ENCODE results near the gene SETBP1. TPM values are rescaled to one million over a fixed set of nuclear protein-coding genes. Genes with fewer than 3 reads are reported as not detected.

Gene SETBP1
- polyA plus RNA-seq, 2 donors: 1.5 to 1.6 TPM

DNA sequence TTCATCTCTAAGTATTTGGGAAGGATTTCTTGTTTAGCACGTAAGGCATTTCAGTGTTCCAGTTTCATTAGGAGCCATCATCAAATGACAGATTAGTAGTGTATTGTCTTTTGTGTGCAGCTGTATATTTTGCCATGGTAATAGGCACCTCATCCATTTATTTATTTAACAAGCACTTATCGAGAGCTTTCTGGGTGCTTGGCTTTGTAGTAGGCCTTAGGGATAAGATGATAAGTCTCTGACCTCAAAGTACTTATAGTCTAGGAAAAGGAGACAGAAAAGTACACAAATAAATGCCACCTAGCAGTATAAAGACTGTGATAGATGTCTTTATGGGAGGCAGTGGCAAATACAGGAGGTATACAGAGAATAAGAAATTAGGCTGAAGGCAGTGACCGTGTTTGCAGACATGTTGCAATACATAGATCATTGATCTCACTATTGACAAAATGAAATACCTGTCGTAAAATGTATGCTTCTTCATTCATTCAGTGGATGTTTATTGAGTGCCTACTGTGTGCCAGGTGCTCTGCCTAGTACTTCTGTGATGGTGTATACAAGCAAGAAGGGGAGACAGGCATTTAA is 265.9 kb downstream of the SETBP1 start:
- H3K9me3 ChIP-seq (ENCODE audit: control insufficient read depth in 2 of 2, insufficient read depth in 1 of 2, low read depth in 1 of 2, low read length in 1 of 2): no peaks in the 10 kb centered on the region
- H3K27ac ChIP-seq (ENCODE audit: low read depth in 2 of 2, low read length in 1 of 2): no peak overlapping the region
- no peaks in the 10 kb centered on the region for H3K27me3 ChIP-seq (ENCODE audit: control insufficient read depth in 1 of 2, insufficient read depth in 2 of 2, low read length in 2 of 2)
- WGBS, 2 donors: 77 to 86% methylated on average over 4 of the region's 4 CpGs
- H3K4me3 ChIP-seq (ENCODE audit: low read depth in 1 of 2, low read length in 2 of 2): no peak overlapping the region
- H3K4me1 ChIP-seq (ENCODE audit: control insufficient read depth in 2 of 2, insufficient read depth in 2 of 2, low read length in 1 of 2): peaks cover 0 to 3% of the 10 kb centered on the region in 2 donors
- peaks cover 3 to 5% of the 10 kb centered on the region in 2 donors for H3K36me3 ChIP-seq (ENCODE audit: control insufficient read depth in 2 of 2, insufficient read depth in 2 of 2, low read length in 1 of 2)

DNA sequence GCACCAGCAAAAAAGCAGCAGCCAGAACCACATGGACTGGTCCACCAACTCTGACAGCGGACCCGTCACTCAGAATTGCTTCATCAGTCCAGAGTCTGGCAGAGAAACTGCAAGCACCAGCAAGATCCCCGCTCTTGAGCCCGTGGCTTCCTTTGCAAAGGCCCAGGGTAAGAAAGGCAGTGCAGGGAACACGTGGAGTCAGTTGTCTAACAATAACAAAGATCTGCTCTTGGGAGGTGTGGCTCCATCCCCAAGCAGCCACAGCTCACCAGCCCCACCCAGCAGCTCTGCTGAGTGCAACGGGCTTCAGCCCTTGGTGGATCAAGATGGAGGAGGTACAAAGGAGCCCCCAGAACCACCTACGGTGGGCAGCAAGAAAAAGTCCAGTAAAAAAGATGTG is 269.3 kb downstream of the SETBP1 start:
- H3K27ac ChIP-seq (ENCODE audit: low read depth in 2 of 2, low read length in 1 of 2): no peak overlapping the region
- peaks cover 3 to 5% of the 10 kb centered on the region in 2 donors for H3K36me3 ChIP-seq (ENCODE audit: control insufficient read depth in 2 of 2, insufficient read depth in 2 of 2, low read length in 1 of 2)
- peaks cover 0 to 3% of the 10 kb centered on the region in 2 donors for H3K4me1 ChIP-seq (ENCODE audit: control insufficient read depth in 2 of 2, insufficient read depth in 2 of 2, low read length in 1 of 2)
- WGBS, 2 donors: 88 to 91% methylated on average over 7 of the region's 7 CpGs
- no peaks in the 10 kb centered on the region for H3K27me3 ChIP-seq (ENCODE audit: control insufficient read depth in 1 of 2, insufficient read depth in 2 of 2, low read length in 2 of 2)
- no peaks in the 10 kb centered on the region for H3K9me3 ChIP-seq (ENCODE audit: control insufficient read depth in 2 of 2, insufficient read depth in 1 of 2, low read depth in 1 of 2, low read length in 1 of 2)
- no peak overlapping the region for H3K4me3 ChIP-seq (ENCODE audit: low read depth in 1 of 2, low read length in 2 of 2)

DNA sequence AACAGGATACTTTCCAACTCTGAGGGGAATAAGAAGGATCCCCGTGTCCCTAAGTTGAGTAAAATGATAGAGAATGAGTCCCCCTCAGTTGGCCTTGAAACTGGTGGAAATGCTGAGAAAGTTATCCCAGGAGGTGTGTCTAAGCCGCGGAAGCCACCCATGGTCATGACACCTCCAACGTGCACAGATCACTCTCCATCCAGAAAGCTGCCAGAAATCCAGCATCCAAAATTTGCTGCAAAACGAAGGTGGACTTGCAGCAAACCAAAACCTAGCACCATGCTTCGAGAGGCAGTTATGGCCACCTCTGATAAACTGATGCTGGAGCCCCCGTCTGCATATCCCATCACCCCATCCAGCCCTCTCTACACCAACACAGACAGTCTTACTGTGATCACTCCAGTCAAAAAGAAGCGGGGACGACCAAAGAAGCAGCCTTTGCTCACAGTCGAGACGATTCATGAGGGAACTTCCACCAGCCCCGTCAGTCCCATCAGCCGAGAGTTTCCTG is 270.1 kb downstream of the SETBP1 start:
- H3K27me3 ChIP-seq (ENCODE audit: control insufficient read depth in 1 of 2, insufficient read depth in 2 of 2, low read length in 2 of 2): no peaks in the 10 kb centered on the region
- H3K36me3 ChIP-seq (ENCODE audit: control insufficient read depth in 2 of 2, insufficient read depth in 2 of 2, low read length in 1 of 2): peaks cover 3 to 5% of the 10 kb centered on the region in 2 donors
- WGBS, 2 donors: 95 to 96% methylated on average over 13 of the region's 13 CpGs
- H3K9me3 ChIP-seq (ENCODE audit: control insufficient read depth in 2 of 2, insufficient read depth in 1 of 2, low read depth in 1 of 2, low read length in 1 of 2): no peaks in the 10 kb centered on the region
- H3K27ac ChIP-seq (ENCODE audit: low read depth in 2 of 2, low read length in 1 of 2): no peak overlapping the region
- no peak overlapping the region for H3K4me3 ChIP-seq (ENCODE audit: low read depth in 1 of 2, low read length in 2 of 2)
- peaks cover 0 to 3% of the 10 kb centered on the region in 2 donors for H3K4me1 ChIP-seq (ENCODE audit: control insufficient read depth in 2 of 2, insufficient read depth in 2 of 2, low read length in 1 of 2)

GRCh38 chr18:44951748-44952147 is 271.1 kb downstream of the SETBP1 start:
- H3K4me1 ChIP-seq (ENCODE audit: control insufficient read depth in 2 of 2, insufficient read depth in 2 of 2, low read length in 1 of 2): no peaks in the 10 kb centered on the region
- no peaks in the 10 kb centered on the region for H3K27me3 ChIP-seq (ENCODE audit: control insufficient read depth in 1 of 2, insufficient read depth in 2 of 2, low read length in 2 of 2)
- no peak overlapping the region for H3K27ac ChIP-seq (ENCODE audit: low read depth in 2 of 2, low read length in 1 of 2)
- no peak overlapping the region for H3K4me3 ChIP-seq (ENCODE audit: low read depth in 1 of 2, low read length in 2 of 2)
- WGBS, 2 donors: 97% methylated on average over 14 of the region's 14 CpGs
- H3K9me3 ChIP-seq (ENCODE audit: control insufficient read depth in 2 of 2, insufficient read depth in 1 of 2, low read depth in 1 of 2, low read length in 1 of 2): no peaks in the 10 kb centered on the region
- peaks cover 3 to 5% of the 10 kb centered on the region in 2 donors for H3K36me3 ChIP-seq (ENCODE audit: control insufficient read depth in 2 of 2, insufficient read depth in 2 of 2, low read length in 1 of 2)

DNA sequence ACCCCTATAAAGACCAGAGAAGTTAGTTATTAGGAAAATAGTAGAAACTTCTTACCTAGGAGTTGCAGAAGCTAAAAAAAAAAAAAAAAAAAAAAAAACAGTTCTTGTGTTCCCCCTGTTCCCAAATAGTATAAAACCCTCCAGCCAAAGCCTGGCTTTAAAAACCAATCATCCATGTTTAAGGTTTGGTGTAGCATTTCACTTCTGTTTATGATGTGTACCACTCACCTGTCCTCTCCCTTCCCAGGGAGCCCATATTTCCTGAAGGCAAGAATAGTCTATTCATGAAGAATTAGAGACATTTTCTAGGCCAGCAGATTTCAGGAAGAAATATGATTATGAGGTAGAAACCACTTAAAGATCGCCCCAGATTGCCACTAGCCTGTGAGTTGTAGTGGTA is 273.6 kb downstream of the SETBP1 start:
- no peaks in the 10 kb centered on the region for H3K27me3 ChIP-seq (ENCODE audit: control insufficient read depth in 1 of 2, insufficient read depth in 2 of 2, low read length in 2 of 2)
- no peak overlapping the region for H3K4me3 ChIP-seq (ENCODE audit: low read depth in 1 of 2, low read length in 2 of 2)
- no peaks in the 10 kb centered on the region for H3K9me3 ChIP-seq (ENCODE audit: control insufficient read depth in 2 of 2, insufficient read depth in 1 of 2, low read depth in 1 of 2, low read length in 1 of 2)
- no peak overlapping the region for H3K27ac ChIP-seq (ENCODE audit: low read depth in 2 of 2, low read length in 1 of 2)
- no peaks in the 10 kb centered on the region for H3K4me1 ChIP-seq (ENCODE audit: control insufficient read depth in 2 of 2, insufficient read depth in 2 of 2, low read length in 1 of 2)
- peaks cover 3 to 5% of the 10 kb centered on the region in 2 donors for H3K36me3 ChIP-seq (ENCODE audit: control insufficient read depth in 2 of 2, insufficient read depth in 2 of 2, low read length in 1 of 2)
- 0 to 26% methylated on average over 1 of the region's 1 CpG for WGBS, 2 donors

DNA sequence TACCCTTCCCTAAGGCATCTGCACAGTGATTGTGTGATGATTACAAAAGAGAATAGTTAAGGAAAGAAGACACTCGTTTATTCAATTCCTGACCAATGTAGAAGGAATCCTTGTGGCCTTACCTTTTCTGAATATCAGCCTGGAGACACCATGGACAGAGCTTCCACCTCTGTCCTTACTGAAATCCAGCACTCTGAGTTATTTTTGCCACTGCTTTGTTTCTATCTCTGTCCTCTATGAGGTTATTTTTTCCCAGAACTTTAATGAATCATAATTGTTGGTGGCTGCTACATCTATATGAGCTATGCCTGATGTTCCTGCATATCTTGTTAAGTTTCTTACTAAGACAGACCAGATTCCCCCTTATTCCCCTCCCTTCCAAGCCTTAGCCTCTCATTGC is 275.1 kb downstream of the SETBP1 start:
- Histone ChIP-seq H3K27ac (ENCODE audit: low read depth in 2 of 2, low read length in 1 of 2) (no peak overlapping the region), H3K36me3 (ENCODE audit: control insufficient read depth in 2 of 2, insufficient read depth in 2 of 2, low read length in 1 of 2) (no peaks in the 10 kb centered on the region), H3K9me3 (ENCODE audit: control insufficient read depth in 2 of 2, insufficient read depth in 1 of 2, low read depth in 1 of 2, low read length in 1 of 2) (no peaks in the 10 kb centered on the region), H3K27me3 (ENCODE audit: control insufficient read depth in 1 of 2, insufficient read depth in 2 of 2, low read length in 2 of 2) (no peaks in the 10 kb centered on the region), H3K4me3 (ENCODE audit: low read depth in 1 of 2, low read length in 2 of 2) (no peak overlapping the region), H3K4me1 (ENCODE audit: control insufficient read depth in 2 of 2, insufficient read depth in 2 of 2, low read length in 1 of 2) (no peaks in the 10 kb centered on the region)
- 70 to 78% methylated on average over 1 of the region's 1 CpG for WGBS, 2 donors

GRCh38 chr18:44957025-44957424 is 276.3 kb downstream of the SETBP1 start:
- WGBS, 2 donors: 88 to 94% methylated on average over 1 of the region's 1 CpG
- Histone ChIP-seq H3K4me3 (ENCODE audit: low read depth in 1 of 2, low read length in 2 of 2) (no peak overlapping the region), H3K9me3 (ENCODE audit: control insufficient read depth in 2 of 2, insufficient read depth in 1 of 2, low read depth in 1 of 2, low read length in 1 of 2) (no peaks in the 10 kb centered on the region)

GRCh38 chr18:44957461-44957860 is 276.8 kb downstream of the SETBP1 start:
- Histone ChIP-seq H3K27ac (ENCODE audit: low read depth in 2 of 2, low read length in 1 of 2) (no peak overlapping the region), H3K9me3 (ENCODE audit: control insufficient read depth in 2 of 2, insufficient read depth in 1 of 2, low read depth in 1 of 2, low read length in 1 of 2) (no peaks in the 10 kb centered on the region), H3K27me3 (ENCODE audit: control insufficient read depth in 1 of 2, insufficient read depth in 2 of 2, low read length in 2 of 2) (no peaks in the 10 kb centered on the region), H3K36me3 (ENCODE audit: control insufficient read depth in 2 of 2, insufficient read depth in 2 of 2, low read length in 1 of 2) (no peaks in the 10 kb centered on the region), H3K4me1 (ENCODE audit: control insufficient read depth in 2 of 2, insufficient read depth in 2 of 2, low read length in 1 of 2) (no peaks in the 10 kb centered on the region), H3K4me3 (ENCODE audit: low read depth in 1 of 2, low read length in 2 of 2) (no peak overlapping the region)
- 71 to 79% methylated on average over 2 of the region's 2 CpGs for WGBS, 2 donors

More at GRCh38 chr18:44957025-44957424, 276.3 kb downstream of the SETBP1 start:
- H3K27ac ChIP-seq (ENCODE audit: low read depth in 2 of 2, low read length in 1 of 2): no peak overlapping the region
- H3K27me3 ChIP-seq (ENCODE audit: control insufficient read depth in 1 of 2, insufficient read depth in 2 of 2, low read length in 2 of 2): no peaks in the 10 kb centered on the region
- no peaks in the 10 kb centered on the region for H3K4me1 ChIP-seq (ENCODE audit: control insufficient read depth in 2 of 2, insufficient read depth in 2 of 2, low read length in 1 of 2)
- no peaks in the 10 kb centered on the region for H3K36me3 ChIP-seq (ENCODE audit: control insufficient read depth in 2 of 2, insufficient read depth in 2 of 2, low read length in 1 of 2)

GRCh38 chr18:44958040-44958439 is 277.4 kb downstream of the SETBP1 start:
- H3K4me3 ChIP-seq (ENCODE audit: low read depth in 1 of 2, low read length in 2 of 2): no peak overlapping the region
- WGBS, 2 donors: 99 to 100% methylated on average over 1 of the region's 1 CpG
- no peaks in the 10 kb centered on the region for H3K9me3 ChIP-seq (ENCODE audit: control insufficient read depth in 2 of 2, insufficient read depth in 1 of 2, low read depth in 1 of 2, low read length in 1 of 2)
- H3K4me1 ChIP-seq (ENCODE audit: control insufficient read depth in 2 of 2, insufficient read depth in 2 of 2, low read length in 1 of 2): no peaks in the 10 kb centered on the region
- no peak overlapping the region for H3K27ac ChIP-seq (ENCODE audit: low read depth in 2 of 2, low read length in 1 of 2)
- no peaks in the 10 kb centered on the region for H3K36me3 ChIP-seq (ENCODE audit: control insufficient read depth in 2 of 2, insufficient read depth in 2 of 2, low read length in 1 of 2)
- no peaks in the 10 kb centered on the region for H3K27me3 ChIP-seq (ENCODE audit: control insufficient read depth in 1 of 2, insufficient read depth in 2 of 2, low read length in 2 of 2)

- Histone ChIP-seq H3K4me1 (ENCODE audit: control insufficient read depth in 2 of 2, insufficient read depth in 2 of 2, low read length in 1 of 2) (no peaks in the 10 kb centered on the region), H3K27me3 (ENCODE audit: control insufficient read depth in 1 of 2, insufficient read depth in 2 of 2, low read length in 2 of 2) (no peaks in the 10 kb centered on the region), H3K36me3 (ENCODE audit: control insufficient read depth in 2 of 2, insufficient read depth in 2 of 2, low read length in 1 of 2) (no peaks in the 10 kb centered on the region), H3K9me3 (ENCODE audit: control insufficient read depth in 2 of 2, insufficient read depth in 1 of 2, low read depth in 1 of 2, low read length in 1 of 2) (no peaks in the 10 kb centered on the region), H3K27ac (ENCODE audit: low read depth in 2 of 2, low read length in 1 of 2) (no peak overlapping the region), H3K4me3 (ENCODE audit: low read depth in 1 of 2, low read length in 2 of 2) (no peak overlapping the region)
These were observed 277.8 kb downstream of the SETBP1 start for GRCh38 chr18:44958455-44958854.
